GM18907 (cell line): ENCODE measurements around the gene PLS1.
"Not testable (repeated sequence)": the region's sequence is repeated elsewhere in the genome, so short reads cannot be mapped to it uniquely, and the experiment has no call there.

Source experiments
- ATAC-seq: cut with Tn5 transposase; IDR thresholded peaks from one replicate; pipeline ENCODE4 v1.9.1; 2021; ENCODE audit warnings: mild to moderate bottlenecking, moderate library complexity; ENCODE audit not compliant: unreplicated experiment

The PLS1 gene, protein sequence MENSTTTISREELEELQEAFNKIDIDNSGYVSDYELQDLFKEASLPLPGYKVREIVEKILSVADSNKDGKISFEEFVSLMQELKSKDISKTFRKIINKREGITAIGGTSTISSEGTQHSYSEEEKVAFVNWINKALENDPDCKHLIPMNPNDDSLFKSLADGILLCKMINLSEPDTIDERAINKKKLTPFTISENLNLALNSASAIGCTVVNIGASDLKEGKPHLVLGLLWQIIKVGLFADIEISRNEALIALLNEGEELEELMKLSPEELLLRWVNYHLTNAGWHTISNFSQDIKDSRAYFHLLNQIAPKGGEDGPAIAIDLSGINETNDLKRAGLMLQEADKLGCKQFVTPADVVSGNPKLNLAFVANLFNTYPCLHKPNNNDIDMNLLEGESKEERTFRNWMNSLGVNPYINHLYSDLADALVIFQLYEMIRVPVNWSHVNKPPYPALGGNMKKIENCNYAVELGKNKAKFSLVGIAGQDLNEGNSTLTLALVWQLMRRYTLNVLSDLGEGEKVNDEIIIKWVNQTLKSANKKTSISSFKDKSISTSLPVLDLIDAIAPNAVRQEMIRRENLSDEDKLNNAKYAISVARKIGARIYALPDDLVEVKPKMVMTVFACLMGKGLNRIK

DNA sequence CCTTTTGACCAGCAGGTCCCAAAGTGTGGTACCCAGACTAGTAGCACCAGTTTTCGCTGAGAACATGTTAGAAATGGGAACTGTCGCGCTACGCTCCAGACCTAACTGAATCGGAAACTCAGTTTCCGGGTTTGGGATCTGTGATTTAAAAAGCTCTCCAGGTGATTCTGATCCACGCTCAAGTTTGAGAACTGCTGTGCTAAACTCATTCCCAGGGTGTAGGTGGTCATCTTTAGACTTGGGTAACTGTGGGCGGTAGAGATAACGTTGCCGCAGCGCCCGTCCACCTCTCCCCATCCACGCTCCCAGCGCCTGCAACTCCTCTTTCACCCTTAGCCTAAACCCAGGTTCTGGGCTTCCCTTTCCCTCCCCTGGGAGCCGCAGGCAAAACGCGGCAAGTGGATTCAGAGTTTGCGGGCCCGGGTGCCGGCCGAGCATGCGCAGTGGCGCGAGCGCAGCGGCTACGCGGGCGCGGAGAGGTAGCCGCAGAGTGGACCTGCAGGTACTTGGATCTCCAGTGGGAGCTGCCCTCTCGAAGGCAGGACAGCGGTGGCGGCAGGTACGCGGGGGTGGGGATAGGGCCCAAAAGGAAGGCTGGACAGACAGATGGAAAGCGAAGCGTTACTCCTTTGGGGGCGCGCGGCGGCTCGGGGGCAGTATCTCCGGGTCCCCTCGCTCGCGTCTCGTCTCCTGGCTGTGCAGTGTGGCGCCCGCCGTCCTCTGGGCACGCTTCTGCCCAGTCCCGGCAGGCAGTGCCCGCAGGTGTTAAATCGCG lies at the start of gene PLS1:
Gene PLS1 (plus strand): TSS at position 443 of the 775 bp plus-strand sequence. CDS start 67,845 bp downstream, outside the sequence.
- peak; percentile 88 for ATAC-seq

DNA sequence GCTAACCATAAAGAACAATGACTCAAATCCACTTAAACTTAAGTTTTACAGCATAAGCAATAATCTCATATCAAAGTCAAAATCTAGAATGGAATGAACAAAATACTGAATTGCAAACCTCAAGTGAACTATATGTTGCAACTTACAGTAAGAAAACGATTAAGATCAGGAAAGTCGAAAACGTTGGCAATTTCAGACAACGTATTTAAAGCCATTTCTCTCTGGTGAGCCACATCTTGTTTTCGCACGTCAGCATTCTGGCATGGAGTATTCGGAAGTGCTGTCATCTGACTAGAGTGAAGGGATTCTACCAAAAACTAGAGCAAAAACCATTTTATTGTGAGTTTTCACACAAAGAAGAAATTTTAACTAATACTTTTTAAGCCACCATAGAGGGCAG lies 46.2 kb upstream of the PLS1 start:
- ATAC-seq, result no peak

DNA sequence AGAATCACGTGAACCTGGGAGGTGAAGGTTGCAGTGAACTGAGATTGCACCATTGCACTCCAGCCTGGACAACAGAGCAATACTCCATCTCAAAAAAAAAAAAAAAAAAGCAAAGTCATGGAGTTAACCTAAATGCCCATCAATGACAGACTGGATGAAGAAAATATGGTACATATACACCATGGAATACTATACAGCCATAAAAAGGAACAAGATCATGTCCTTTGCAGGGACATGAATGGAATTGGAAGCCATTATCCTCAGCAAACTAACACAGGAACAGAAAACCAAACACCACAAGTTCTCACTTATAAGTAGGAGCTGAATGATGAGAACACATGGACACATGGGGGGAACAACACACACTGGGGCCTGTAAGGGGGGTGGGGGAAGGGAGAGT lies 43.6 kb upstream of the PLS1 start:
- not testable (repeated sequence) for ATAC-seq

DNA sequence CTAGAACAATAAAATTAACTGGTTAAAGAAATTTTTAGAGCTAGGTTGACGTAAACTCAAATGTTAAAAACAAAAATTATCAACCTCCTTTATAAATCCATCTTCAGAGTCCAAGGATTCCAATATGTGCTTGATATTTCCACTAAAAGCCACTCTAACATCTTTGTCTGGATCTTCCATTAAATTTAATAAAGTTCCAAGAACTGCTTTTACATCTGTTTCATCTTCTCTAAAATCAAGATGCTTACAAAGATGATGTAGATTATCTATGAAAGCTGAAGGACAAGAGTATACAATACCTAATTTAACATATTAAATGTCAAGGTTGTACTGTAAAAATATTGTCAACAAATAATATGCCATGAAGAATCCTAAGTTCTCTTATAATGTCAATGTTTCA lies 42.5 kb upstream of the PLS1 start:
- no peak for ATAC-seq

DNA sequence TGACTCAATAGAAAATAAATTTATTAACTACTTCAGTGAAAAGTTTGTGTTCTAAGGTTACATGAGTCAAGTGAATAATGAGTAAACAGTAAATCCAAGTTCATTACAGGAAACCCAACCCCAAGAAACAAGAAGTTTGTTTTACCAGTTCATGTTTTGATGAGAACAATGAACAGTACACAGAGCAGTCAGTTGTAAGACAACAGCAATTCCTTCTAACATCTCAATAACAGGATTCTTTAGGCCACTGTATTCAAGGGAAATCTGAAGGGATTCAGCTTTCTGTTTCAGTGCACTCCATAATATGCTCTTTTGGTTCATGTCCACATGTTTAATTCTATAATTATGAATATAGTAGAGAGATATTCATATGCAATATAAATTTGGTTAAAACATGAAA lies 36.1 kb upstream of the PLS1 start:
- no peak for ATAC-seq

DNA sequence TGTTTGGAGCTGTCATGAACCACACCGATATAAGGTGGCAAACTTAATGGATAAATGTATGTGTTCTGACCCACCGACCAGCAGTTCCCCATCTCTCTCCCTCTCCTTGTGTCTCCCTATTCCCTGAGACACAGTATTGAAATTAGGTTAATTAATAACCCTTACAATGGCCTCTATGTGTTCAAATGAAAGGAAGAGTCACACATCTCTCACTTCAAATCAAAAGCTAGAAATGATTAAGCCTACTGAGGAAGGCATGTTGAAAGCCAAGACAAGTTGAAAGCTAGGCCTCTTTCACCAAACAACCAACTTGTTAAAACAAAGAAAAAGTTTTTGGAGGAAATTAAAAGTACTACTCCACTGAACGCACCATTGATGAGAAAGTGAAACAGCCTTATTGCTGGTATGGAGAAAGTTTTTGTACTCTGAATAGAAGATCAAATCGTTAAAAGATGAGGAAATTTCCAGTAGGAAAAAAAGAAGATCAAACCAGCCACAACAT lies 32.6 kb upstream of the PLS1 start:
- ATAC-seq, result no peak

DNA sequence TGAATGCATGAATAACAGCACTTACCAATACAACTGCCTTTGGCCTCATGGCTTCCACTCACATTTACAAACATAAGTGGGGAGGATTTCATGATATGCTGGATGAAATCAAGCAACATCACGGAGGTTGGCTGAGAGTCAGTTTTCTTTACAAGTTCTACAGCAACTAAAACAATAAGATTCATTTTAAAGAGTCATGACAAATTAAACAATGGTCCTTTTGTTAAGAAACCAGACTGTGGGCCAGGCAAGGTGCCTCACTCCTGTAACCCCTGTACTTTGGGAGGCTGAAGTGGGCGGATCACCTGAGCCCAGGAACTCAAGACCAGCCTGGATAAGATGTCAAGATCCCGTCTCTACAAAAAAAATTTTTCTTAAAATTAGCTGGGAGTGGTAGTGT lies 30.1 kb upstream of the PLS1 start:
- no peak for ATAC-seq

DNA sequence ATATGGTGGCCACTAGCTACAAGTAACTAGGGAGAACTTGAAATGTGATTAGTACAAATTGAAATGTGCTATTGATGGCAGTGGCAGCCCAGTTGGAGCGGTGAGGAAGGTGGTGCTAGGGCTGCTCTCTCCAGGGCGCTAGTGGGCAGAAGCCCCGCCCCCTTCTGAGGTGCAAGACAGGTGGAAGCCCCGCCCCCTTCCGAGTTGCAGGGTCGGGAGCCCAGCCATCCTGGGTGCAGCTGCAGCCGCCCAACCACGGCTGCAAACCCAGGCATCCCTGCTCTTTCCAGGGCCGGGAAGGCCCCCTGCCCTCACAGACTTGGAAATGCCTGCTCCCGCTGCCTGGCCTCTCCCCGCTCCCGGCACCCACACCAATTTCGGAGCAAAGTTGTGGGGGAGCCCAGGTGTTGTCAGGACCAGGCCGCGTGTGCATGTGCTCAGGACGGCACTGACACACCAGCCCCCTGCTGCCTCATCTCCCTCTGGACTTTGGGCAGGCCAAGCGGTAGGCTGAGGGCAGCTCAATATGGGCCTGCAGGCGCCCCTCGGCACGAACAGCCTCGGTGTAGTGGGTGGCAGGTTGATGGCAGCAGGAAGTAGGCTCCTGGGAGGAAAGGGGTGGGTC lies 27.7 kb upstream of the PLS1 start:
- ATAC-seq, result no peak

DNA sequence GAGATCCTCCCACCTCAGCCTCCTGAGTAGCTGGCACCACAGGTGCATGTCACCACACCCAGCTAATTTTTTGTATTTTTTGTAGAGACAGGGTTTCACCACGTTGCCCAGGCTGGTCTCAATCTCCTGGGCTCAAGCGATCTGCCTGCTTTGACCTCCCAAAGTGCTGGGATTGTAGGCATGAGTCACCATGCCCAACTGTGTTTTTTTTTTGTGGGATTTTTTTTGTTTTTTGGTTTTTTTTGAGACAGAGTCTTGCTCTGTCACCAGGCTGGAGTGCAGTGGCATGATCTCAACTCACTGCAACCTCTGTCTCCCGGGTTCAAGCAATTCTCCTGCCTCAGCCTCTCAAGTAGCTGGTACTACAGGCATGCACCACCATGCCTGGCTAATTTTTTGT lies 26.8 kb upstream of the PLS1 start:
- ATAC-seq, result not testable (repeated sequence)

DNA sequence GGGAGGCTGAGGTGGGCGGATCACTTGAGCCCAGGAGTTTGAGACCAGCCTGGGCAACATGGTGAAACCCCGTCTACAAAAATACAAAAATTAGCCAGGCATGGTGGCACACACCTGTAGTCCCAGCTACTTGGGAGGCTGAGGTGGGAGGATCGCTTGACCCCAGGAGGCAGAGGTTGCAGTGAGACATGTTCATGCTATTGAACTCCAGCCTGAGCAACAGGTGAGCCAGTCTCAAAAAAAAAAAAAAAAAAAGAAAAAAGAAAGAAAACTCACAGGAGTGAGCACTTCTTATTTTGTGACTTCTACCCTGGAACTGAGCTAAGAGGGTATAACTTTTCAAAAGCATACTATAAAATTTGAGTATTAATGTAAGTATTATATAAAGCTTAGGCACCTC lies 22.0 kb upstream of the PLS1 start:
- not testable (repeated sequence) for ATAC-seq

DNA sequence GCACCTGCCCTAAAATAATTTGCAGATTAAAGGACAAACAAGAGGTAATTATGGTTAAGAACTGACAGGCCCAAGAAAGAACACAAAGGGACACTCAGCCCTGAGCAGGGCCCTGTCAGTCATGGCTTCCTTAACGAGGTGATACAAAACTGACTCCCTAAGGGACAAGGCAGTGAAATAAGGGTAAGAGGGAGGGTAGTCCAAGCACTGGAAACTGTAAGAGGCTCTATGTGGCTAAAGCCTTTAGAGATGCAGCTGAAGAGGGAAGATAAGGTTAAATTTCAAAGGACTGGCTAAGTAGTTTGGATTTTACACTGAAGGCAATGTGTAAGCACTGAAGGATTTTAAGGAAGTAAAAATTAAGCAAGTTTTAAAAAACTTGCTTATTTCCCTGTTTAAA lies 21.5 kb upstream of the PLS1 start:
- no peak for ATAC-seq

DNA sequence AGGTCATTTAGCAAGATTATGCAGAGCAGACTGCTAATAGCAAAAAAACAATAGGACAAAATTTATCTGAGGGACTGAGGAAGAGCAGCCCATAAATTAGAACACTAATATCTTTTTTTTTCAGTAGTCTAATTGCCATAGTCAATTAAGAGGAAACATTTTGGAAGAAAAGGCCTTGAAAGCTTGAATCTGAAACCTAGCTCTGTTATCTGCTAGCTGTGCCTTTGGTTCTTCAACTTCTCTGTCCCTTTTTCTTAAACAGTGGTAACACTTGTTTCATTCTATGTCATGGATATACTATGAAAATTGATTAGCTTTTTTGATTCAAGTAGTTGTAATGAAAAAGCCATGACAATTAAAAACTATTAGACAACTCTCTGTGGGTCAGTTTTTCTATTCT lies 19.4 kb upstream of the PLS1 start:
- ATAC-seq, result no peak

DNA sequence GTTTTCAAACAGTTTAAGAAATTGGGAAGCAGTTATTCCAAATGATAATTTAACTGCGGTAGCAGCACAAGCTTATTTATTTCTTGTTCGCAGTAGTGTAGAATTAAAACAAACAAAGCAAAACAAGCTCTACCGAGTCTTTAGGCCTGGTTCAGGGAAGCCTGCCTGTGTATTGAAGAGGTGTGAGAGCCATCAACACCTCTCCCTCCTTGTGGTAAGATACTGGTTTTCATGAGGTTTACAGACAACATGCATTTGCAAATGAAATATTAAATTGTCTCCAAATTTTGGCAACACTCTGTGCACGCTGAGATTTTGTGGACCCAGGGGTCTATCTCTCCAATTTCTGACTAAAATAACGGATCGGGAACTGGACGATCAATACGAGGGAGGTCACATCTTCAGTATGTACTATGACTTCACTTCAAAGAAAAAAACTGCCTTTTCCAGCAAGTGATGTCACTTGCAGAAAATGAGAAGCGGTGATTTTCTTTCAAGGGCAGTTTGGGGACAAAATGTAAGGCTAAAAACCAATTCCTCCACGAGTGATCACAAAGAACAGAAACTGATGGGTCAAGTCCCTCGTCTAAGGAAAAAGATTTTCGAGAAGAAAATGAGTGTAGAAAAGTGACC lies 18.4 kb upstream of the PLS1 start:
- no peak for ATAC-seq

DNA sequence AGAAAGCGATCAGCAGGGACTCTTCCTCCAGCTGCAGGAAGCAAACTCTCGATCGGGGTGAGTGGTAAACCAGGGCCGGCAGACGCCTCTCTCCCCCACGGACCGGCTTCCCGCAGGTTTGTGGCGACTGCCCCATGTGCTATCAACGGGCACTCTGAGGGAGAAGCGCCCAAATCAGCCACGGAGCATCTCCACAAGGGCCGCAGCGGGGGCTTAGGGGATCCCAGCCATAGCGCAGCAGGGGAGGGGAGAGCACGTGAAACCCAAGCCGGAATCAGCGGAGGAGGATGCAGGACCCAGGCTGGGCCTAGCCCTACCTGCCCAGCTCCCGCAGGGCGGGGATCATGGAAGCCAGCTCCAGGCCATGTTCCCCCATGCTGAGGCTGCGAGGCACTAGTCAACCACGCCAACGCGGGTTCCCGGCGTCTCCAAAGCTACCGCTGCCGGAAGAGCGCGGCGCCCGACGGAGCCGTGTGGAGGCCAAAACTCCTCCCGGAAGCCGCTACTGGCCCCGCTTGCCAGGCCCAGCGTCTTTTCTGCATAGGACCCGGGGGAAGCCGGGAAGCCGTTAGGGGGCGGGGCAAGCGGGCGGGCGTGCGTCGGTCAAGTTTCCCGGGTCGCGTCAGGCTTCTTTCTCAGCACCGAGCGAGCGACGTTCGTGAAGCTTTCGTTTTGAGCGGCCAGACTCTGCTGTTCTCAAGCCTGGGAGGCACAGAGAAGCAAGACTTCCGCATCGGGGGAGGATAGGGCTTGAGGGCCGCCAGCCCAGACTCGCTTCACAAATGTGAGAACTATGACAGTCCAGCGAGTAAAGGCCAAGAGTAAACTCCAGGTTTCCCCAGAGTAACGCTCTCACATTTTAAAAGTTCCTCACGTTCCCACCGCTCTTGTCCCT lies 17.6 kb upstream of the PLS1 start, which contains the start of gene ATR:
Gene ATR (minus strand): TSS at position 405 of the 895 bp plus-strand sequence. CDS start 29 bp downstream, at position 376.
- peak; percentile 95 for ATAC-seq

DNA sequence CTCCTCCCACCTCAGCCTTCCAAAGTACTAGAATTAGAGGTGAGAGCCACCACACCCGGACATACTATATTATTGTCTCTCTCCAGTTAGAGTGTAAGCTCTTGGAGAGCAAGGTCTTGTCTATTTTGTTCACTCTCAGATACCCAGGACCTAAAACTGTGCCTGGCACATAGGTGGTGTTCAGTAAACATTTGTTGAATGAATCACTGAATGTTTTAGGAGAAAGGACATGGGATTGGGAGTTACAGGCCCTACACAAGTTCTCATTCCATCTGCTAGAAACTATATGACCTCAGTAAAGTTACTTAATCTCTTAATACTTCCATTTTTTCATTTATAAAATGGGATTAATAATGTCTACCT lies 16.2 kb upstream of the PLS1 start:
- ATAC-seq, result no peak

DNA sequence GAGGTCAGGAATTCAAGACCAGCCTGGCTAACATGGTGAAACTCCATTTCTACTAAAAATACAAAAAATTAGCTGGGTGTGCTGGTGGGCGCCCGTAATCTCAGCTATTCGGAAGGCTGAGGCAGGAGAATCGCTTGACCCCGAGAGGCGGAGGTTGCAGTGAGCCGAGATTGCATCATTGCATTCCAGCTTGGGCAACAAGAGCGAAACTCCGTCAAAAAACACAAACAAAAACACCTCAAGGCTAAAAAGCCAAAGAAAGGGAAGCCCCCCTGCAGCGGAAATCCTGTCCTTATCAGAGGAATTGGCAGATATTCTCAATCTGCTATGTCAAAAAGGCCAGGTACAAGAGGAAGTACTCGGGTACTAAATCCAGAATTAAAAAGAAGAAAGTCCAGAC lies 15.1 kb upstream of the PLS1 start:
- not testable (repeated sequence) for ATAC-seq

DNA sequence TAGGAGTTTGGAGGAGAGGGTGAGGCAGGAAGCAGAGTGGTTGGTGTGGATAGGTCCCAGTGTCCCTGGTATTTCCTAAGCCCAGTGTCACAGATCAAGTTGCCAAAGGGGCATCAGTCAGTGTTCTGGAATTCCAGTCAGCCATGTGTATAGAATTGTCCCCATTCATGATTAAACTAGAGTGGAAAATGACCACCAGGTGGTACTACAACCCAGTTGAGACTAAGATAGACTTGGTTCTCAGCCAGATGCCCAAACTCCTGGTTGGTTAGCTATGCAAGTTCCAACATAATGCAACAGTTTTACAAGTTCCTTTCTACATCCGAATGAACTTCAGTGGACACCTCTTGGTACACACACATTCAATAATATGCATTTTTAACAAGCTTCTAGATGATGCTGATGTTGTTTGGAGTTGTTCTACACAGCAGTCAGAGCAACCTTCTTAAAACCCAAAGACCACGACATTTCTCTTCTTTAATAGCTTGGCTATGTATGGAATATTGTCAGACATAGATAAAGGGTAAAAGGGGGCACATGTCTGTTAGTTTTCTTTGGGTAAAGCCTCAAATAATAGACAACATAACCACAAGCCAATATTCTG lies 9.3 kb upstream of the PLS1 start:
- peak; percentile 81 for ATAC-seq

DNA sequence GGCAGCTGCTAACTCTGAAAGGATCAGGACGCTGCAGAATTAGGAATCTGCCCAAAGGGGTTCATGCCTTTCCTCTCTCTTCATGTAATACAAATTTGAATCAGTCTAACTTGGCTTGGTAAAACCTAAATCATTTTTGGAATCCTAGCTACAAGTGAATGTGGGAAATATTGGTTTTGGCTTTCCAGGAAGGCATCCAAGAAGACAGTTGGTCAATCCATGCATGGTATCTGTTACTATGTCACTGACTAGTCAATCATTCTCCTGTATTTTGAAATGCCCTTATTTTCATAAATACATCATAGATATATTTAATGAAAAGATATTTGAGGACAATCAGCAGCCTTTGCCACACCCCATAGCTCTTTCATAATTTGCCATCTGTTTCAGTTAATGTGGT lies 7.5 kb upstream of the PLS1 start:
- ATAC-seq, result no peak

DNA sequence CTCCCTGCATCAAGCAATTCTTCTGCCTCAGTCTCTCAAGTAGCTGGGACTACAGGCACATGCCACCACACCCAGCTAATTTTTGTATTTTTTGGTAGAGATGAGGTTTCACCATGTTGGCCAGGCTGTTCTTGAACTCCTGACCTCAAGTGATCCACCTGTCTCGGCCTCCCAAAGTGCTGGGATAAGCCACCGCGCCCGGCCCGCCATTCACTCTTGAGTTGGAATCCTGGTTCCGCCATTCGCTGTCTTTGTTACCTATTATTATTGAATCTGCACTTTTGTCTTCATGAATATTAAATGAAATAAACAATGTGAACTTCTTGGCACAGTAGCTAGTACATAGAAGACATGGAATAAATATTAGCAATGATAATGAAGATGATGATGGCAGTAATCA lies 3.9 kb upstream of the PLS1 start:
- not testable (repeated sequence) for ATAC-seq
